ENCODE data around the gene EMP2.

Gene EMP2

DNA sequence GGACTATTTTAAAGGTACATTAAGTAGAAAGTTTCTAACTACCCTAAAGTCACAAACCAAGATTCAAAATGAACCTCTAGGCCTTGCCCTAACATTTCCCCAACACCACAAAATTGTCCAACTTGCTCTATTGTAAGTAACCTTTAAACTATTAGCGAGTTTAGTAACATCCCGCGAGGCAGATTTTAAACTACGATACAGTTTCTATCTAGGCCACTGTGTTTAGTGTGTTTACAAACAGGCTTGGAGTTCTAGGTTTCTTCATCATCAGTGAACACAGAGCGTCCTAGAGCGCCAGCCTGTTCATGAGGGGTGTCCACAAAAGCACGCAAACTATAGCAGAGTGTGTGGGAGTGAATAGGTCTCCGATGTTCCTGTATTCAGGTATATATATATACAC lies 51.8 kb downstream of the EMP2 start:
- H3K27me3 ChIP-seq (ENCODE audit: control insufficient read depth in 2 of 2, insufficient read depth in 2 of 2, low read length in 2 of 2): no peaks in the 10 kb centered on the region
- peaks cover 19 to 32% of the 10 kb centered on the region in 2 donors for H3K36me3 ChIP-seq (ENCODE audit: control insufficient read depth in 2 of 2, insufficient read depth in 2 of 2, low read length in 2 of 2)
- H3K4me3 ChIP-seq (ENCODE audit: low read length in 2 of 2): no peak overlapping the region
- no peaks in the 10 kb centered on the region for H3K4me1 ChIP-seq (ENCODE audit: control insufficient read depth in 2 of 2, insufficient read depth in 2 of 2, low read length in 2 of 2)
- H3K9me3 ChIP-seq (ENCODE audit: control insufficient read depth in 2 of 2, low read length in 2 of 2): no peaks in the 10 kb centered on the region
- no peak overlapping the region for H3K9ac ChIP-seq (ENCODE audit: low read depth in 1 of 2, low read length in 2 of 2)
- H3K27ac ChIP-seq (ENCODE audit: low read depth in 2 of 2, low read length in 2 of 2): no peak overlapping the region

DNA sequence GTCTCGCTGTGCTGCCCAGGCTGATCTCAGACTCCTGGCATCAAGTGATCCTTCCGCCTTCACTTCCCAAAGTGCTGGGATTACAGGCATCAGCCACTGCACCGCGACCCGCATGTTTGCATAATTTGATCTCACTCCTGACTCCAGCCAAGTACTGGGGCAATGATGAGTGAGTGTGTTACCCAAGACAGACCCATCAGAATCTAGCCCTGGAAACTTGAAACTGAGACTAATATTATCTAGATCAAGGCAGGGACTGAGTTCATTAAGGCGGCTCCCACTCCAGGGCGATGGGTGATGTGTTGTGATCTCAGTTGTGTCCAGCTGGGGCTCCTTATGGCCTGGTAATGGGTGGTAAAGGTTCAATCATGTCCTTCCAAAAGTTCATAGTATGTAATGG lies 53.4 kb downstream of the EMP2 start:
- Histone ChIP-seq H3K4me1 (ENCODE audit: control insufficient read depth in 2 of 2, insufficient read depth in 2 of 2, low read length in 2 of 2) (no peaks in the 10 kb centered on the region), H3K9ac (ENCODE audit: low read depth in 1 of 2, low read length in 2 of 2) (no peak overlapping the region), H3K27ac (ENCODE audit: low read depth in 2 of 2, low read length in 2 of 2) (no peak overlapping the region), H3K9me3 (ENCODE audit: control insufficient read depth in 2 of 2, low read length in 2 of 2) (no peaks in the 10 kb centered on the region), H3K36me3 (ENCODE audit: control insufficient read depth in 2 of 2, insufficient read depth in 2 of 2, low read length in 2 of 2) (peaks cover 13 to 29% of the 10 kb centered on the region in 2 donors), H3K4me3 (ENCODE audit: low read length in 2 of 2) (no peak overlapping the region), H3K27me3 (ENCODE audit: control insufficient read depth in 2 of 2, insufficient read depth in 2 of 2, low read length in 2 of 2) (no peaks in the 10 kb centered on the region)

DNA sequence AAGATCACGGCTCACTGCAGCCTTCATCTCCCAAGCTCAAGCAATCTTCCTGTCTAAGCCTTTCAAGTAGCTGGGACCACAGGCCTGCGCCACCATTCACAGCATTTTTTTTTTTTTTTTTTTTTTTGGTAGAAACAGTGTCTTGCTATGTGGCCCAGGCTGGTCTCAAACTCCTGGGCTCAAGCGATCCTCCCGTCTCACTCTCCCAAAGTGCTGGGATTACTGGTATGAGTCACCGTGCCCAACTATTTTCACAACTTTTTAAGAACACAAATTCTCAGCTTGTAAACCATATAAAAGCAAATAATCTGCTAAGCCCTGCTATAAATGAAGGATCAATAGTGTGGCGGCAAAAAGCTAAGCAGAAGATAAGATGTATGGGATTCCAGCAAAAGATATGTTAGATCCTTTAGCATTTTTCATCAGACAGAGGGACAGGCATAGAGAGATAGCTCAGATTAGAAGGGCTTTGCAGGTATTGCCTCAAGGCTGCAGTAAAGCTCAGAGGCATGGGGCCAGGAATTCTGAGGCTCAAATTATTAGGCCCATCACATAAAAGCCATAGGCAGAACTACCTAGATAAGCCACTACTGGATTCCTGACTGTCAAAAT lies 55.1 kb downstream of the EMP2 start:
- Histone ChIP-seq H3K27ac (ENCODE audit: low read depth in 2 of 2, low read length in 2 of 2) (no peak overlapping the region), H3K36me3 (ENCODE audit: control insufficient read depth in 2 of 2, insufficient read depth in 2 of 2, low read length in 2 of 2) (peaks cover 7 to 22% of the 10 kb centered on the region in 2 donors), H3K27me3 (ENCODE audit: control insufficient read depth in 2 of 2, insufficient read depth in 2 of 2, low read length in 2 of 2) (no peaks in the 10 kb centered on the region), H3K4me3 (ENCODE audit: low read length in 2 of 2) (no peak overlapping the region), H3K4me1 (ENCODE audit: control insufficient read depth in 2 of 2, insufficient read depth in 2 of 2, low read length in 2 of 2) (peaks cover 0 to 4% of the 10 kb centered on the region in 2 donors), H3K9me3 (ENCODE audit: control insufficient read depth in 2 of 2, low read length in 2 of 2) (no peaks in the 10 kb centered on the region), H3K9ac (ENCODE audit: low read depth in 1 of 2, low read length in 2 of 2) (no peak overlapping the region)

DNA sequence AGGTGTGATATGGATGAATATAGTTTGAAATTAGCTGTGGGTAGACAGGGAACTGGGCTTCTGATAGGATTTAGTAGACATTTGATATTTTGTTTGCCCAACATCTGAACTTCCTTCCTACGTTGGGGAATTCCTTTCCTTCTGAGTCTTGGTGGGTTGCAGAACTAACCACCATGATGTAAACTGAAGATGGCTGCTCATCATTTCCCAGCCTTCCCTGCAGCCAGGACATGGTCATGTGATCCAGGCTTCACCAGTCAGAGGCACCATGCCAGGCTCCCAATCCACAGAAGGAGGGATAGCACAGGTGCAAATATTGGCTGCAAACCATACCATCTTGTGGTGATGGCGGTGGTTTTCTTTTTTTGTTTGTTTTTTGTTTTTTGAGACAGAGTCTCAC lies 57.4 kb downstream of the EMP2 start:
- Histone ChIP-seq H3K9ac (ENCODE audit: low read depth in 1 of 2, low read length in 2 of 2) (no peak overlapping the region), H3K9me3 (ENCODE audit: control insufficient read depth in 2 of 2, low read length in 2 of 2) (no peaks in the 10 kb centered on the region), H3K4me1 (ENCODE audit: control insufficient read depth in 2 of 2, insufficient read depth in 2 of 2, low read length in 2 of 2) (peaks cover 0 to 4% of the 10 kb centered on the region in 2 donors), H3K36me3 (ENCODE audit: control insufficient read depth in 2 of 2, insufficient read depth in 2 of 2, low read length in 2 of 2) (peaks cover 0 to 14% of the 10 kb centered on the region in 2 donors), H3K27me3 (ENCODE audit: control insufficient read depth in 2 of 2, insufficient read depth in 2 of 2, low read length in 2 of 2) (no peaks in the 10 kb centered on the region), H3K4me3 (ENCODE audit: low read length in 2 of 2) (no peak overlapping the region), H3K27ac (ENCODE audit: low read depth in 2 of 2, low read length in 2 of 2) (no peak overlapping the region)

DNA sequence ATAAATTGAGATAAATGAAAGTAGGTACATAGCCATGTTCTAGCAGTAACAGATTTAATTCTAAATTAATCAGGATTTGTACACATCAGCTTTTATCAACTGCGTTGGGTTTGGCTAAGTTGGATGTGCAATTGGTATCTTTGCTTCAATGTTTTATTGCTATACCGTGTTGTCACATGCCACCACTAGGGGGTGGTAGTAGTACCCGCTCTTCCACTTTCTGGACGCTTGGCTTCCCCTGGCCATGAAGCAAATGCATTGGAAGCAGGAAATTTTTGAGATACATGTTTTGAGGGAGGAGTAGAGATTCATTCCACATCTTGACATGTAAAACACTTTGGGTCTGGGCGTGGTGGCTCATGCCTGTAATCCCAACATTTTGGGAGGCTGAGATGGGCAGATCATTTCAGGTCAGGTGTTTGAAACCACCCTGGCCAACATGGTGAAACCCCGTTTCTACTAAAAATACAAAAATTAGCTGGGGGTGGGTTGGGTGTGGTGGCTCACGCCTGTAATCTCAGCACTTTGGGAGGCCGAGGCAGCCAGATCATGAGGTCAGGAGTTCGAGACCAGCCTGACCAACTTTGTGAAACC lies 58.6 kb downstream of the EMP2 start:
- Histone ChIP-seq H3K9ac (ENCODE audit: low read depth in 1 of 2, low read length in 2 of 2) (no peak overlapping the region), H3K27ac (ENCODE audit: low read depth in 2 of 2, low read length in 2 of 2) (no peak overlapping the region), H3K4me1 (ENCODE audit: control insufficient read depth in 2 of 2, insufficient read depth in 2 of 2, low read length in 2 of 2) (peaks cover 0 to 4% of the 10 kb centered on the region in 2 donors), H3K9me3 (ENCODE audit: control insufficient read depth in 2 of 2, low read length in 2 of 2) (no peaks in the 10 kb centered on the region), H3K36me3 (ENCODE audit: control insufficient read depth in 2 of 2, insufficient read depth in 2 of 2, low read length in 2 of 2) (peaks cover 0 to 11% of the 10 kb centered on the region in 2 donors), H3K27me3 (ENCODE audit: control insufficient read depth in 2 of 2, insufficient read depth in 2 of 2, low read length in 2 of 2) (no peaks in the 10 kb centered on the region), H3K4me3 (ENCODE audit: low read length in 2 of 2) (no peak overlapping the region)

DNA sequence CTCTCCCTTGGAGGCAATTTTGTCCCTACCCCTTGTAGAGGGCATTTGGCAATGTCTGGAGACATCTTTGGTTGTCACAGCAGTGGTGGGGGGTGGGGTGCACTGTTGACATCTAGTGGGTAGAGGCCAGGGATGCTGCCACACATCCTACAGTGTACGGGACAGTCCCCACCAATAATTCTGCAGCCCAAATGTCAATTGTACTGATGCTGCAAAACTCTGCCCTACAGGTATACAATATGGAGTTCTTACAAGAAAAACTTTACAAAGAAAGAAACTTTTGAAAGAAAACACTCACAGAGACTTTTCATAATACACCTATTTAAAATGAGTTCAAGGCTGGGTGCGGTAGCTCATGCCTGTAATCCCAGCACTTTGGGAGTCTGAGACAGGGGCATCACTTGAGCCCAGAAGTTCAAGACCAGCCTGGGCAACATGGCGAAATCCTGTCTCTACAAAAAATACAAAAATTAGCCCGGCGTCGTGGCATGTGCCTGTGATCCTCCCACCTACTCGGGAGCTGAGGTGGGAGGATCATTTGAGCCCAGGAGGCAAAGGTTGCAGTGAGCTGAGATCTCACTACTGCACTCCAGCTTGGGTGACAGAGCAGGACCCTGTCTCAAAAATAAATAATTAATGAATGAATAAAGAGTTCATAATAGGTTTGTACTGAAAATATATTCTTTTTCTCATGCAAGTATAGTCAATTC lies 59.4 kb downstream of the EMP2 start:
- H3K36me3 ChIP-seq (ENCODE audit: control insufficient read depth in 2 of 2, insufficient read depth in 2 of 2, low read length in 2 of 2): peaks cover 0 to 7% of the 10 kb centered on the region in 2 donors
- H3K4me1 ChIP-seq (ENCODE audit: control insufficient read depth in 2 of 2, insufficient read depth in 2 of 2, low read length in 2 of 2): peaks cover 0 to 4% of the 10 kb centered on the region in 2 donors
- no peaks in the 10 kb centered on the region for H3K27me3 ChIP-seq (ENCODE audit: control insufficient read depth in 2 of 2, insufficient read depth in 2 of 2, low read length in 2 of 2)
- no peak overlapping the region for H3K9ac ChIP-seq (ENCODE audit: low read depth in 1 of 2, low read length in 2 of 2)
- no peak overlapping the region for H3K27ac ChIP-seq (ENCODE audit: low read depth in 2 of 2, low read length in 2 of 2)
- no peak overlapping the region for H3K4me3 ChIP-seq (ENCODE audit: low read length in 2 of 2)
- H3K9me3 ChIP-seq (ENCODE audit: control insufficient read depth in 2 of 2, low read length in 2 of 2): no peaks in the 10 kb centered on the region

DNA sequence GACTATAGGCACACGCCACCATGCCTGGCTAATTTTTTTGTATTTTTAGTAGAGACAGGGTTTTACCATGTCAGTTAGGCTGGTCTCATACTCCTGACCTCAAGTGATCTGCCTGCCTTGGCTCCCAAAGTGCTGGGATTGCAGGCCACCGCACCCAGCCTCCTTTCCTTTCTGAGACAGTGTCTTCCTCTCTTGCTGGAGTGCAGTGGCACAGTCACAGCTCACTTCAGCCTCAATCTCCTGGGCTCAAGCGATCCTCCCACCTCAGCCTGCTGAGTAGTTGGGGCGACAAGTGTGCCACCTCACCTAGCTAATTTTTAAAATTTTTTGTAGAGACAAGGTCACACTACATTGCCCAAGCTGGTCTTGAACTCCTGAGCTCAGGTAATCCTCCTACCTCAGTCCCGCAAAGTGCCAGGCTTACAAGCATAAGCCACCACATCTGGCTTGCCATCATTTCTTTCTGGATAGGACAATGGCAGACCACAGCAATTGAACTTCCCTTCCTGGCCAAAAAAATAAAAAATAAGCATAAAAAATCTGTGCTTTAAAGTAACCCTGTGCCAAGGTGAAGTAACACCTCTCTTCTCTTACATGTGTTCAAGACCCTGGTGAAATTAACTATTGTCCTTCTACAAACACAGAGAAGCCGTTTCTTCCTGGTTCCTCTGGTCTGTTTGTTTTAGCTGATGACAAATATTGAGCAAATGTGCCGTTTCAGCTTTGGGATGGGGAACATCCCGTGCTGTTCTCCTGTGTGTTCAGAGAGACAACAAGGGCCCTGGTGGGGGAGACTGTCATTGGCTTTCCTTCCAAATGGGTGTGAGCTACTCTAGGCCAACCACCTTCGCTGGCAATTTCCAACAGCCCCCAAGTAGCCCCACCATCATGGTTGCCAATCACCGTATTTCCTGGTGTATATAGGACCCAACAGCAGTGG lies 60.2 kb downstream of the EMP2 start:
- H3K36me3 ChIP-seq (ENCODE audit: control insufficient read depth in 2 of 2, insufficient read depth in 2 of 2, low read length in 2 of 2): peaks cover 0 to 7% of the 10 kb centered on the region in 2 donors
- H3K27me3 ChIP-seq (ENCODE audit: control insufficient read depth in 2 of 2, insufficient read depth in 2 of 2, low read length in 2 of 2): no peaks in the 10 kb centered on the region
- no peak overlapping the region for H3K9ac ChIP-seq (ENCODE audit: low read depth in 1 of 2, low read length in 2 of 2)
- no peak overlapping the region for H3K4me3 ChIP-seq (ENCODE audit: low read length in 2 of 2)
- no peaks in the 10 kb centered on the region for H3K9me3 ChIP-seq (ENCODE audit: control insufficient read depth in 2 of 2, low read length in 2 of 2)
- peaks cover 0 to 4% of the 10 kb centered on the region in 2 donors for H3K4me1 ChIP-seq (ENCODE audit: control insufficient read depth in 2 of 2, insufficient read depth in 2 of 2, low read length in 2 of 2)
- H3K27ac ChIP-seq (ENCODE audit: low read depth in 2 of 2, low read length in 2 of 2): no peak overlapping the region

DNA sequence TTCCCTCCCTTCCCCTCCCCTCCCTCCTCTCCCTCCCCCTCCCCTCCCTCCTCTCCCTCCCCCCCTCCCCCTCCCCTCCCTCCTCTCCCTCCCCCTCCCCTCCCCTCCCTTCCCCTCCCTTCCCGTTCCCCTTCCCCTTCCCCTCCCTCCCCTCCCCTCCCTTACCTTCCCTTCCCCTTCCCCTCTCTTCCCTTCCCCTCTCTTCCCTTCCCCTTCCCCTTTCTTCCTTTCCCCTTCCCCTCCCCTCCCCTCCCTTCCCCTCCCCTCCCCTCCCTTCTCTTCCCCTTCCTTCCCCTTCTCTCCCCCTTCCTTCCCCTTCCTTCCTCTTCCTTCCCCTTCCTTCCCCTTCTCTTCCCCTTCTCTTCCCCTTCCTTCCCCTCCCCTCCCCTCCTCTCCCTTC lies 61.1 kb downstream of the EMP2 start:
- peaks cover 0 to 7% of the 10 kb centered on the region in 2 donors for H3K36me3 ChIP-seq (ENCODE audit: control insufficient read depth in 2 of 2, insufficient read depth in 2 of 2, low read length in 2 of 2)
- no peak overlapping the region for H3K27ac ChIP-seq (ENCODE audit: low read depth in 2 of 2, low read length in 2 of 2)
- H3K27me3 ChIP-seq (ENCODE audit: control insufficient read depth in 2 of 2, insufficient read depth in 2 of 2, low read length in 2 of 2): no peaks in the 10 kb centered on the region
- H3K4me1 ChIP-seq (ENCODE audit: control insufficient read depth in 2 of 2, insufficient read depth in 2 of 2, low read length in 2 of 2): peaks cover 0 to 4% of the 10 kb centered on the region in 2 donors
- no peak overlapping the region for H3K4me3 ChIP-seq (ENCODE audit: low read length in 2 of 2)
- no peaks in the 10 kb centered on the region for H3K9me3 ChIP-seq (ENCODE audit: control insufficient read depth in 2 of 2, low read length in 2 of 2)
- no peak overlapping the region for H3K9ac ChIP-seq (ENCODE audit: low read depth in 1 of 2, low read length in 2 of 2)

DNA sequence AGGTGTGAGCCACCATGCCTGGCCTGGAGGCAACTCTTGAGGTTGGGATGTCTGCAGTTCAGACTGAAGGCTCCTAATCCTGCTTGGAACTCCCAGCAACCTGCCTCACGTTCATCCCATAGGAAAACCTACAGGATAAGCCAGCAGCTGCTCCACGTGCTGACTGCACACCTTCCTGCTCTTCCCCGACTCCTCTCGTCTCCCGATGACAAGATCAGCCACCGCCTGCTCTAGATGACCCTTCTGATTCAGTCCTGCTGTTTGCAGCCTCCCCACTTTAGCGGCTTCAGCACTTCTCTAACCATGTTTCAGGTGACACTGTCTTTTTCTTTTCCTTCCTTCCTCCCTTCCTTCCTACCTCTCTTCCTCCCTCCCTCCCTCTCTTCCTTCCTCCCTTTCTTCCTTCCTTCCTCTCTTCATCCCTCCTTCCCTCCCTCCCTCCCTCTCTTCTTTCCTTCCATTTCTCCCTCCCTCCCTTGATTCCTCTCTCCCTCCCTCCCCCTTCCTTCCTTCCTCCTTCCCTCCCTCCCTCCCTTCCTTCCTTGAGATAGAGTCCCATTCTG lies 61.8 kb downstream of the EMP2 start:
- H3K27ac ChIP-seq (ENCODE audit: low read depth in 2 of 2, low read length in 2 of 2): no peak overlapping the region
- H3K36me3 ChIP-seq (ENCODE audit: control insufficient read depth in 2 of 2, insufficient read depth in 2 of 2, low read length in 2 of 2): peaks cover 0 to under 1% of the 10 kb centered on the region in 2 donors
- H3K4me3 ChIP-seq (ENCODE audit: low read length in 2 of 2): no peak overlapping the region
- H3K9ac ChIP-seq (ENCODE audit: low read depth in 1 of 2, low read length in 2 of 2): no peak overlapping the region
- H3K4me1 ChIP-seq (ENCODE audit: control insufficient read depth in 2 of 2, insufficient read depth in 2 of 2, low read length in 2 of 2): peaks cover 0 to 4% of the 10 kb centered on the region in 2 donors
- H3K27me3 ChIP-seq (ENCODE audit: control insufficient read depth in 2 of 2, insufficient read depth in 2 of 2, low read length in 2 of 2): no peaks in the 10 kb centered on the region
- H3K9me3 ChIP-seq (ENCODE audit: control insufficient read depth in 2 of 2, low read length in 2 of 2): no peaks in the 10 kb centered on the region
